HepG2 (cell line): Measurements from ENCODE around the gene FBXW12. TPM values are rescaled to one million over a fixed set of nuclear protein-coding genes. Genes with fewer than 3 reads are reported as not detected.

Source experiments
- ATAC-seq: fragments of 200-7000 bp; cut with Tn5 transposase; 3 replicates; pipeline ENCODE4 v1.9.1; 2020; ENCODE audit warnings: mild to moderate bottlenecking, moderate library complexity
- BruUV-seq: library from RNA; stranded (reverse); fragments of 400-500 nt; replicated peaks from 2 replicates; lab custom pipeline; 2021; lab: Mats Ljungman, UMichigan
- CTCF ChIA-PET: fragments of 300-600 bp; formaldehyde crosslinking; extraction: SDS; loops from one replicate; lab custom pipeline; 2021; ENCODE audit warnings: low total read pairs, inconsistent platforms, low intra/inter-chr PET ratio; lab: Yijun Ruan, JAX
- POLR2A ChIA-PET: fragments of 350-600 bp; sonication (Branson Sonifier 250); formaldehyde crosslinking; loops from one replicate; lab custom pipeline; 2020; ENCODE audit warnings: antibody characterized with exemption, inconsistent platforms; lab: Yijun Ruan, JAX
- DNase-seq: peaks from one replicate; pipeline ENCODE4 v3.0.0-alpha.2; 2015; ENCODE audit warnings: low spot score
- FAIRE-seq: peaks from 3 replicates; lab custom pipeline; 2011; peaks lifted over from hg19 to GRCh38; lab: Jason Lieb, UNC
- H2AFZ ChIP-seq: one replicate; pipeline ENCODE4 v1.6.1; 2011; ENCODE audit warnings: low read length, inconsistent platforms
- H3K27ac ChIP-seq: fragments of 300-600 bp; 3 replicates; pipeline ENCODE4 v1.8.0; 2011; ENCODE audit warnings: mixed run types, mild to moderate bottlenecking, mixed read lengths, low read length, inconsistent platforms; ENCODE audit not compliant: insufficient read depth; ENCODE audit errors: extremely low read length
- H3K27me3 ChIP-seq, 2 experiments: fragments of 200-600 bp in 1 of 2; 2 replicates in 1 of 2; 3 replicates in 1 of 2; pipeline versions ENCODE4 v1.6.0 to v1.8.0; 2011; ENCODE audit warnings: low read length in 2 of 2, mild to moderate bottlenecking in 2 of 2, moderate library complexity in 2 of 2, inconsistent platforms in 1 of 2; ENCODE audit not compliant: insufficient read depth in 2 of 2, control insufficient read depth in 1 of 2
- H3K36me3 ChIP-seq, 2 experiments: fragments of 200-600 bp in 1 of 2; replicated peaks in 1 of 2; 2 replicates in 1 of 2; 3 replicates in 1 of 2; pipeline versions ENCODE4 v1.5.1 to v1.8.0; 2011; ENCODE audit warnings: low read length in 2 of 2, inconsistent platforms in 1 of 2; ENCODE audit not compliant: insufficient read depth in 2 of 2, control insufficient read depth in 1 of 2
- H3K4me1 ChIP-seq: 2 replicates; pipeline ENCODE4 v1.5.1; 2012; ENCODE audit warnings: low read length, inconsistent platforms; ENCODE audit not compliant: insufficient read depth
- H3K4me2 ChIP-seq: 2 replicates; pipeline ENCODE4 v1.6.0; 2011; ENCODE audit warnings: low read depth, low read length, inconsistent platforms
- H3K4me3 ChIP-seq, 3 experiments: fragments of 200-600 bp in 1 of 3; sonication (generic), shearing (Covaris generic) in 1 of 3; replicated peaks in 1 of 3; 2 replicates each; pipeline ENCODE4 v1.5.1; 2011 to 2016; ENCODE audit warnings: low read length in 3 of 3, inconsistent platforms in 2 of 3, low read depth in 2 of 3, mild to moderate bottlenecking in 2 of 3, control low read depth in 1 of 3, mixed read lengths in 1 of 3; ENCODE audit not compliant: insufficient read depth in 1 of 3
- H3K79me2 ChIP-seq: one replicate; pipeline ENCODE4 v1.6.1; 2011; ENCODE audit warnings: low read length, inconsistent platforms; ENCODE audit not compliant: insufficient read depth
- H3K9ac ChIP-seq: 2 replicates; pipeline ENCODE4 v1.6.0; 2011; ENCODE audit warnings: mild to moderate bottlenecking, low read depth, low read length, inconsistent platforms; ENCODE audit not compliant: insufficient read depth
- H3K9me3 ChIP-seq: 2 replicates; pipeline ENCODE4 v1.5.1; 2012; ENCODE audit warnings: mild to moderate bottlenecking, low read length
- H4K20me1 ChIP-seq: 2 replicates; pipeline ENCODE4 v1.6.0; 2011; ENCODE audit warnings: inconsistent platforms, mild to moderate bottlenecking, low read length, moderate library complexity; ENCODE audit not compliant: insufficient read depth
- ARHGAP35 ChIP-seq: sonication (generic); formaldehyde crosslinking; IDR thresholded peaks from 2 replicates; pipeline ENCODE4 v1.9.0; 2022; ENCODE audit warnings: mild to moderate bottlenecking, inconsistent platforms, moderate library complexity, missing genetic modification reagents, borderline replicate concordance
- CCDC6 ChIP-seq: sonication (generic); formaldehyde crosslinking; IDR thresholded peaks from 2 replicates; pipeline ENCODE4 v1.8.1; 2022; ENCODE audit warnings: mild to moderate bottlenecking, missing genetic modification reagents, moderate library complexity
- FOXJ3 ChIP-seq: sonication (generic); formaldehyde crosslinking; IDR thresholded peaks from 2 replicates; pipeline ENCODE4 v1.4.0; 2020; ENCODE audit warnings: missing genetic modification reagents, mild to moderate bottlenecking, borderline replicate concordance
- HNF4A ChIP-seq: sonication (generic); formaldehyde crosslinking; IDR thresholded peaks from 2 replicates; pipeline ENCODE4 v1.4.0; 2020; ENCODE audit warnings: missing genetic modification reagents
- KAT7 ChIP-seq: IDR thresholded peaks from 2 replicates; pipeline ENCODE4 v1.6.1; 2018; ENCODE audit warnings: borderline replicate concordance, missing compliant biosample characterization
- PHF5A ChIP-seq: IDR thresholded peaks from one replicate; pipeline ENCODE4 v1.6.1; 2018; ENCODE audit warnings: low read depth, missing genetic modification reagents; ENCODE audit not compliant: unreplicated experiment
- ZNF225 ChIP-seq: sonication (generic); formaldehyde crosslinking; IDR thresholded peaks from 2 replicates; pipeline ENCODE4 v1.4.0; 2020; ENCODE audit warnings: mild to moderate bottlenecking, missing genetic modification reagents
- ZNF562 ChIP-seq: sonication (generic); formaldehyde crosslinking; IDR thresholded peaks from 2 replicates; pipeline ENCODE4 v1.8.0; 2022; ENCODE audit warnings: missing genetic modification reagents, borderline replicate concordance
- ZNF749 ChIP-seq: sonication (generic); formaldehyde crosslinking; IDR thresholded peaks from 2 replicates; pipeline ENCODE4 v1.8.0; 2022; ENCODE audit warnings: mild to moderate bottlenecking, missing genetic modification reagents, moderate library complexity, borderline replicate concordance
- ZNF841 ChIP-seq: sonication (generic); formaldehyde crosslinking; IDR thresholded peaks from 2 replicates; pipeline ENCODE4 v1.8.1; 2023; ENCODE audit warnings: missing genetic modification reagents, borderline replicate concordance
- WGBS: methylation state at CpG from one replicate; pipeline ENCODE4 v1.1.6; 2017; ENCODE audit warnings: low lambda C conversion rate; 5-methylcytosine and 5-hydroxymethylcytosine counted together
- in situ Hi-C: cut with HindIII; loops from 2 replicates; pipeline ENCODE4 v1.10.0; 2017; ENCODE audit warnings: low pct_unique_long_range_greater_than_20kb; ENCODE audit not compliant: extremely low pct_ligation_motif_present
- intact Hi-C: fragments of 100-400 bp; cut with micrococcal nuclease; formaldehyde crosslinking; loops from one replicate; pipeline ENCODE4 v1.10.0; 2022; ENCODE audit not compliant: unreplicated experiment
- polyA plus RNA-seq, 8 experiments: library from polyadenylated mRNA; depleted of rRNA in 3 of 8; stranded (reverse) in 7 of 8; unstranded in 1 of 8; fragments of >200 nt; fragmentation: Illumina TruSeq in 4 of 8; extraction: Trizol in 4 of 8; gene quantifications; 2 replicates each; pipeline versions ENCODE4 v1.2.1 to v1.2.3, GENCODE V29; 2011 to 2016; ENCODE audit warnings: low read depth in 4 of 8, missing spikeins in 1 of 8, mixed read lengths in 1 of 8; ENCODE audit not compliant: insufficient read depth in 1 of 8
- total RNA-seq, 5 experiments: library from RNA; depleted of rRNA; stranded (reverse); fragments of >200 nt; fragmentation: Illumina TruSeq; extraction: Trizol; gene quantifications; 2 replicates each; pipeline ENCODE4 v1.2.3, GENCODE V29; 2016; ENCODE audit warnings: low read depth in 1 of 5
- TF ChIP-seq, protein P1 (sequence below): sonication (generic); formaldehyde crosslinking; IDR thresholded peaks from 2 replicates; pipeline ENCODE4 v1.8.1; 2023; ENCODE audit warnings: mild to moderate bottlenecking, inconsistent platforms, moderate library complexity, missing genetic modification reagents, borderline replicate concordance
- TF ChIP-seq, protein P2 (sequence below): sonication (generic); formaldehyde crosslinking; IDR thresholded peaks from 2 replicates; pipeline ENCODE4 v1.5.0; 2020; ENCODE audit warnings: missing genetic modification reagents, mild to moderate bottlenecking, borderline replicate concordance
- TF ChIP-seq, protein P3 (sequence below): sonication (generic); formaldehyde crosslinking; IDR thresholded peaks from 2 replicates; pipeline ENCODE4 v1.5.1; 2020; ENCODE audit warnings: mild to moderate bottlenecking, missing genetic modification reagents
- TF ChIP-seq, protein P4 (sequence below): sonication (generic); formaldehyde crosslinking; IDR thresholded peaks from 2 replicates; pipeline ENCODE4 v1.4.0; 2020; ENCODE audit warnings: low read depth, mild to moderate bottlenecking, missing genetic modification reagents

FBXW12 gene
- total and polyA plus RNA-seq, 2 of the 13 experiments (the other 11 are each of a cell fraction or from before 2014, with no cell fraction given): not detected

DNA sequence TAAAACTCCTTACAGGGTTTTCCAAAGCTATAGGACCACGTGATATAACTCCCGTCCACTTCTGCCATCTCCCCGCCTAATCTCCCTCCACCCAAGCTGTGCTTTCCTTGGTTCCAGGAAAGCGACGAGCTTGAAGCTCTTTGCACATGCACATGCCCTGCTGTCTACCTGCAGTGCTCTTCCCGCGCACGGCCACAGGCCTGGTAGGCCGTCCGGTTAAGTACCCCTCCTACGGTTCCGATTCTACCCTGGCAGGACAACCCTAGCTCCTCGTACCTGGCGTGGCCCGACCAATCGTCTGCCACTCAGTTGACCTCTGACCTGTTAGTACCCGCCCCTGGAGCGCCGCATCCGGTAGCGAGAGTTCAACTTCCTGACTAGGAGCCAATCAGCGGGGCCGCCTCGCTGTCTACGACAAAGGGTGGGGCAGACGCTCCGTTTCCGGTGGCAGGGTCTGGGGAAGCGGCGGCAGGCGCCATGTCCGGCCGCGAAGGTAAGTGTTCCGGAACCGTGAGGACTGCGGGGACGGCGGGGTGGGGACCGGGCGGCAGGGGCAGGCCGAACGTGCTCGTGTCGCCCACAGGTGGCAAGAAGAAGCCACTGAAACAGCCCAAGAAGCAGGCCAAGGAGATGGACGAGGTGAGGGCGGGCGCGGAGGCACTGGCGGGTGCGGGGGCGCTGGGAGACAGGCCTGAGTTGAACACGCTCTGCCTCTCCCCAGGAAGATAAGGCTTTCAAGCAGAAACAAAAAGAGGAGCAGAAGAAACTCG, 68.0 kb downstream of the FBXW12 start, which contains the start of the genes CCDC51 and TMA7 (continued):
- TF ChIP-seq ARHGAP35 (peak; percentile 96), ZNF225 (CRISPR knock-in tag) (no peak; the same call in 1 of the 2 replicates), ZNF562 (CRISPR knock-in tag) (no peak)
- TF ChIP-seq, protein P1, sequence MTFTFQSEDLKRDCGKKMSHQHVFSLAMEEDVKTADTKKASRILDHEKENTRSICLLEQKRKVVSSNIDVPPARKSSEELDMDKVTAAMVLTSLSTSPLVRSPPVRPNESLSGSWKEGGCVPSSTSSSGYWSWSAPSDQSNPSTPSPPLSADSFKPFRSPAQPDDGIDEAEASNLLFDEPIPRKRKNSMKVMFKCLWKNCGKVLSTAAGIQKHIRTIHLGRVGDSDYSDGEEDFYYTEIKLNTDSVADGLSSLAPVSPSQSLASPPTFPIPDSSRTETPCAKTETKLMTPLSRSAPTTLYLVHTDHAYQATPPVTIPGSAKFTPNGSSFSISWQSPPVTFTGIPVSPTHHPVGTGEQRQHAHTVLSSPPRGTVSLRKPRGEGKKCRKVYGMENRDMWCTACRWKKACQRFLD (CRISPR knock-in tag): 0 out of 2 replicates have a peak, but pooled peaks have one; percentile 72

DNA sequence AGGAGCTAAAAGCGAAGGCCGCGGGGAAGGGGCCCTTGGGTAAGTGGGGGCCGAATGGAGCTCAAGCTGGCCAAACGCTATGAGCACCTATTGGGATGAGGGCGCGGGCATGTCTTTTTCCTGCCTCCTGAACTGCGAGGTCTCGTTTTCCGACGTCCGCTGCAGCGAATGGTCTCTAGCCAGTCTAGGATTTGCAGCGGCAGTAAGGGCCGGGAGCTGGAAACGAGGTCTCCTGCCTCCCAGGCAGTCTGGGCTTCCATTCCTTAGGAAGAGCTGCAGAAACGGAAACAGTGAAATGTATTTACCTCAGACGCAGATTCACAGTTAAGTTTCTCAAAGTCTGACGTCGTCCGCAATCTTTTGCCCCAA, 68.6 kb downstream of the FBXW12 start:
- CTCF ChIA-PET: interaction anchor here (1.8 kb wide), 1 partner anchor 40 kb away, joined by 5 read pairs; no protein-coding TSS in a partner anchor
- Histone ChIP-seq H3K4me3 (peak overlapping the region; percentile 90 to 95 (median 93)), H3K9ac (peak overlapping the region; percentile 94), H2AFZ (no peak overlapping the region), H3K9me3 (no peaks in the 10 kb centered on the region), H4K20me1 (peaks cover 7% of the 10 kb centered on the region), H3K4me2 (peak overlapping the region; percentile 79), H3K4me1 (peaks cover 51% of the 10 kb centered on the region), H3K36me3 (peaks cover 2 to 9% of the 10 kb centered on the region in 2 experiments; a peak in 2 of 5 replicates), H3K27ac (peak overlapping the region; percentile 73), H3K27me3 (no peaks in the 10 kb centered on the region; a peak in 1 of 5 replicates), H3K79me2 (peaks cover 26% of the 10 kb centered on the region)
- POLR2A ChIA-PET: interaction anchor here (1.1 to 5.8 kb wide), 12 partner anchors 10 to 276 kb away, joined by 3 to 120 read pairs (median 6); partner anchors contain the start of genes IP6K2, PLXNB1 and ZNF589
- intact Hi-C loops (loop anchor here (1.0 kb wide), 1 partner anchor 11 kb away; no protein-coding TSS in a partner anchor), in situ Hi-C loops (no loop called here)
- ATAC-seq (peak; percentile 4; the same call in 2 of the 3 replicates), FAIRE-seq (no peak), DNase-seq (no peak)
- under 1% methylated on average over 15 of the region's 21 CpGs for WGBS
- TSS peak; percentile 78 for BruUV-seq
- TF ChIP-seq FOXJ3 (CRISPR knock-in tag) (no peak), KAT7 (CRISPR knock-in tag) (peak; percentile 10), CCDC6 (CRISPR knock-in tag) (no peak; the same call in 1 of the 2 replicates), HNF4A (CRISPR knock-in tag) (no peak), ZNF749 (peak; percentile 1; the same call in 1 of the 2 replicates), ZNF841 (CRISPR knock-in tag) (no peak), PHF5A (CRISPR knock-in tag) (peak; percentile 4)
- TF ChIP-seq, protein P2, sequence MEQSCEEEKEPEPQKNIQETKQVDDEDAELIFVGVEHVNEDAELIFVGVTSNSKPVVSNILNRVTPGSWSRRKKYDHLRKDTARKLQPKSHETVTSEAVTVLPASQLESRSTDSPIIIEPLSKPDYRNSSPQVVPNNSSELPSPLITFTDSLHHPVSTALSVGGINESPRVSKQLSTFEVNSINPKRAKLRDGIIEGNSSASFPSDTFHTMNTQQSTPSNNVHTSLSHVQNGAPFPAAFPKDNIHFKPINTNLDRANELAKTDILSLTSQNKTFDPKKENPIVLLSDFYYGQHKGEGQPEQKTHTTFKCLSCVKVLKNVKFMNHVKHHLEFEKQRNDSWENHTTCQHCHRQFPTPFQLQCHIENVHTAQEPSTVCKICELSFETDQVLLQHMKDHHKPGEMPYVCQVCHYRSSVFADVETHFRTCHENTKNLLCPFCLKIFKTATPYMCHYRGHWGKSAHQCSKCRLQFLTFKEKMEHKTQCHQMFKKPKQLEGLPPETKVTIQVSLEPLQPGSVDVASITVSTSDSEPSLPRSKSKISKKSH: no peak
- TF ChIP-seq, protein P3, sequence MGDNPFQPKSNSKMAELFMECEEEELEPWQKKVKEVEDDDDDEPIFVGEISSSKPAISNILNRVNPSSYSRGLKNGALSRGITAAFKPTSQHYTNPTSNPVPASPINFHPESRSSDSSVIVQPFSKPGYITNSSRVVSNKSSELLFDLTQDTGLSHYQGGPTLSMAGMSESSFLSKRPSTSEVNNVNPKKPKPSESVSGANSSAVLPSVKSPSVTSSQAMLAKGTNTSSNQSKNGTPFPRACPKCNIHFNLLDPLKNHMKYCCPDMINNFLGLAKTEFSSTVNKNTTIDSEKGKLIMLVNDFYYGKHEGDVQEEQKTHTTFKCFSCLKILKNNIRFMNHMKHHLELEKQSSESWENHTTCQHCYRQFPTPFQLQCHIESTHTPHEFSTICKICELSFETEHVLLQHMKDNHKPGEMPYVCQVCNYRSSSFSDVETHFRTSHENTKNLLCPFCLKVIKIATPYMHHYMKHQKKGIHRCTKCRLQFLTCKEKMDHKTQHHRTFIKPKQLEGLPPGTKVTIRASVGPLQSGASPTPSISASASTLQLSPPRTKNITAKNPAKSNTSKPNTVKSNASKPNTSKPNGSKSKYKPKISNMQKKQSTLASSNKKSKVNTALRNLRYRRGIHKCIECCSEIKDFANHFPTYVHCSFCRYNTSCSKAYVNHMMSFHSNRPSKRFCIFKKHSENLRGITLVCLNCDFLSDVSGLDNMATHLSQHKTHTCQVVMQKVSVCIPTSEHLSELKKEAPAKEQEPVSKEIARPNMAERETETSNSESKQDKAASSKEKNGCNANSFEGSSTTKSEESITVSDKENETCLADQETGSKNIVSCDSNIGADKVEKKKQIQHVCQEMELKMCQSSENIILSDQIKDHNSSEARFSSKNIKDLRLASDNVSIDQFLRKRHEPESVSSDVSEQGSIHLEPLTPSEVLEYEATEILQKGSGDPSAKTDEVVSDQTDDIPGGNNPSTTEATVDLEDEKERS (CRISPR knock-in tag): no peak
- TF ChIP-seq, protein P4, sequence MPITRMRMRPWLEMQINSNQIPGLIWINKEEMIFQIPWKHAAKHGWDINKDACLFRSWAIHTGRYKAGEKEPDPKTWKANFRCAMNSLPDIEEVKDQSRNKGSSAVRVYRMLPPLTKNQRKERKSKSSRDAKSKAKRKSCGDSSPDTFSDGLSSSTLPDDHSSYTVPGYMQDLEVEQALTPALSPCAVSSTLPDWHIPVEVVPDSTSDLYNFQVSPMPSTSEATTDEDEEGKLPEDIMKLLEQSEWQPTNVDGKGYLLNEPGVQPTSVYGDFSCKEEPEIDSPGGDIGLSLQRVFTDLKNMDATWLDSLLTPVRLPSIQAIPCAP (CRISPR knock-in tag): no peak
